ENCODE results near the gene CCDC57. TPM values are rescaled to one million over a fixed set of nuclear protein-coding genes. Genes with fewer than 3 reads are reported as not detected.

The CCDC57 gene
- total RNA-seq, 1 donor from 2014 or later, result 79.0 TPM

GRCh38 chr17:82231312-82231561, 18.6 kb upstream of the CCDC57 start:
- DNase-seq (ENCODE audit: low spot score, unreplicated experiment), result no peak
- H3K27me3 Mint-ChIP-seq, result peaks cover 7% of the 10 kb centered on the region
- TF ChIP-seq CTCF (IDR thresholded peaks at IDR 0.05; ENCODE audit: unreplicated experiment), result no peak
- no peaks in the 10 kb centered on the region for H3K9me3 Mint-ChIP-seq (ENCODE audit: low read depth)
- H3K27ac Mint-ChIP-seq, result no peak overlapping the region
- H3K36me3 Mint-ChIP-seq (ENCODE audit: insufficient read depth), result no peaks in the 10 kb centered on the region
- peaks cover 8% of the 10 kb centered on the region for H3K4me1 Mint-ChIP-seq (ENCODE audit: low read depth)
- no peak overlapping the region for H3K4me3 Mint-ChIP-seq (ENCODE audit: low read depth)

GRCh38 chr17:82230609-82231311, 18.1 kb upstream of the CCDC57 start:
- Mint-ChIP-seq H3K27ac (no peak overlapping the region), H3K36me3 (ENCODE audit: insufficient read depth) (no peaks in the 10 kb centered on the region), H3K27me3 (peaks cover 7% of the 10 kb centered on the region), H3K4me1 (ENCODE audit: low read depth) (peaks cover 8% of the 10 kb centered on the region), H3K4me3 (ENCODE audit: low read depth) (no peak overlapping the region), H3K9me3 (ENCODE audit: low read depth) (no peaks in the 10 kb centered on the region)
- DNase-seq (ENCODE audit: low spot score, unreplicated experiment), result peak; percentile 53
- TF ChIP-seq CTCF (IDR thresholded peaks at IDR 0.05; ENCODE audit: unreplicated experiment), result peak; percentile 51

- peak overlapping the region; percentile 45 for H3K4me3 Mint-ChIP-seq (ENCODE audit: low read depth)
- no peaks in the 10 kb centered on the region for H3K36me3 Mint-ChIP-seq (ENCODE audit: insufficient read depth)
- peaks cover 7% of the 10 kb centered on the region for H3K4me1 Mint-ChIP-seq (ENCODE audit: low read depth)
- no peaks in the 10 kb centered on the region for H3K9me3 Mint-ChIP-seq (ENCODE audit: low read depth)
- DNase-seq (ENCODE audit: low spot score, unreplicated experiment), result no peak
- peaks cover 7% of the 10 kb centered on the region for H3K27me3 Mint-ChIP-seq
- TF ChIP-seq CTCF (IDR thresholded peaks at IDR 0.05; ENCODE audit: unreplicated experiment), result no peak
- H3K27ac Mint-ChIP-seq, result no peak overlapping the region
Observed at GRCh38 chr17:82229698-82230608, 17.3 kb upstream of the CCDC57 start.

- no peaks in the 10 kb centered on the region for H3K36me3 Mint-ChIP-seq (ENCODE audit: insufficient read depth)
- H3K9me3 Mint-ChIP-seq (ENCODE audit: low read depth), result no peaks in the 10 kb centered on the region
- peaks cover 7% of the 10 kb centered on the region for H3K27me3 Mint-ChIP-seq
- DNase-seq (ENCODE audit: low spot score, unreplicated experiment), result no peak
- peak within 1 kb of the TSS; percentile 45 for H3K4me3 Mint-ChIP-seq (ENCODE audit: low read depth)
- H3K4me1 Mint-ChIP-seq (ENCODE audit: low read depth), result peaks cover 1% of the 10 kb centered on the region
- no peak within 1 kb of the TSS for H3K27ac Mint-ChIP-seq
- TF ChIP-seq CTCF (IDR thresholded peaks at IDR 0.05; ENCODE audit: unreplicated experiment), result no peak
Observed at GRCh38 chr17:82228842-82229697, 16.4 kb upstream of the CCDC57 start, which contains the start of gene SLC16A3. SLC16A3 (plus strand) TSS chr17:82229042; CDS start chr17:82236009, 6,967 bp downstream.

Data from progenitor cell of endocrine pancreas (in vitro differentiated cells).